A673 (cell line): ENCODE data around the gene SNED1. TPM values are rescaled to one million over a fixed set of nuclear protein-coding genes. Genes with fewer than 3 reads are reported as not detected.

ENCODE experiments used
- Bru-seq: library from RNA; stranded (reverse); fragments of 400-500 nt; gene quantifications from one replicate; lab custom pipeline; 2021; lab: Mats Ljungman, UMichigan
- BruChase-seq, 2 experiments: library from RNA; stranded (reverse); fragments of 400-500 nt; gene quantifications; one replicate each; lab custom pipeline; 2021; lab: Mats Ljungman, UMichigan
- BruUV-seq: library from RNA; stranded (reverse); fragments of 400-500 nt; replicated peaks from 2 replicates; lab custom pipeline; 2021; lab: Mats Ljungman, UMichigan
- CTCF ChIA-PET: fragments of 300-600 bp; sonication (Branson Sonifier 250); formaldehyde crosslinking; loops from one replicate; lab custom pipeline; 2022; ENCODE audit warnings: antibody characterized with exemption; lab: Charles Lee
- POLR2A ChIA-PET: fragments of 300-600 bp; sonication (Branson Sonifier 250); formaldehyde crosslinking; loops from one replicate; lab custom pipeline; 2022; ENCODE audit warnings: antibody characterized with exemption; ENCODE audit not compliant: low non-redundant PET; lab: Charles Lee
- DNase-seq: peaks from one replicate; pipeline ENCODE4 v3.0.0-alpha.2; 2015; ENCODE audit warnings: low spot score
- H3K27ac ChIP-seq: fragments of 200-600 bp; sonication (generic); 2 replicates; pipeline ENCODE4 v1.5.1; 2016; ENCODE audit warnings: mixed run types, low read depth, mild to moderate bottlenecking, mixed read lengths, antibody characterized with exemption, low read length; ENCODE audit not compliant: poor library complexity, severe bottlenecking
- H3K27me3 ChIP-seq: fragments of 200-600 bp; sonication (generic); replicated peaks from 2 replicates; pipeline ENCODE4 v1.6.1; 2017; ENCODE audit warnings: mixed run types, low read depth, mild to moderate bottlenecking, mixed read lengths, antibody characterized with exemption, low read length; ENCODE audit not compliant: insufficient read depth, poor library complexity
- H3K36me3 ChIP-seq: fragments of 200-600 bp; sonication (generic); 2 replicates; pipeline ENCODE4 v1.6.1; 2016; ENCODE audit warnings: mixed run types, mild to moderate bottlenecking, mixed read lengths, antibody characterized with exemption, low read length; ENCODE audit not compliant: insufficient read depth, poor library complexity, severe bottlenecking
- H3K4me1 ChIP-seq: fragments of 200-600 bp; sonication (generic); 2 replicates; pipeline ENCODE4 v1.6.1; 2017; ENCODE audit warnings: mixed run types, mild to moderate bottlenecking, mixed read lengths, antibody characterized with exemption, low read length; ENCODE audit not compliant: insufficient read depth, poor library complexity, severe bottlenecking
- H3K4me3 ChIP-seq: fragments of 200-600 bp; sonication (generic); 2 replicates; pipeline ENCODE4 v1.5.1; 2016; ENCODE audit warnings: low read depth, mixed run types, mild to moderate bottlenecking, mixed read lengths, low read length; ENCODE audit not compliant: poor library complexity, severe bottlenecking
- H3K9me3 ChIP-seq: fragments of 200-600 bp; sonication (generic); 2 replicates; pipeline ENCODE4 v1.6.1; 2016; ENCODE audit warnings: mixed run types, low read depth, mild to moderate bottlenecking, mixed read lengths, antibody characterized with exemption, low read length; ENCODE audit not compliant: poor library complexity, severe bottlenecking
- CTCF ChIP-seq: fragments of 300-800, 200-600 bp; sonication (generic); conservative IDR thresholded peaks from 2 replicates; pipeline ENCODE4 v1.5.1; 2017; ENCODE audit warnings: low read depth, mild to moderate bottlenecking, antibody characterized with exemption, low read length, moderate library complexity, mixed read lengths
- EZH2 ChIP-seq: fragments of 200-600 bp; sonication (generic); IDR thresholded peaks from 2 replicates; pipeline ENCODE4 v1.6.1; 2017; ENCODE audit warnings: borderline replicate concordance, low read depth, mild to moderate bottlenecking, mixed read lengths, antibody characterized with exemption, low read length; ENCODE audit not compliant: poor library complexity, severe bottlenecking
- intact Hi-C: fragments of 100-400 bp; cut with micrococcal nuclease; formaldehyde crosslinking; loops from one replicate; pipeline ENCODE4 v1.10.0; 2022; ENCODE audit not compliant: unreplicated experiment
- long read RNA-seq: library from polyadenylated mRNA; stranded (forward); transcript quantifications from one replicate; pipeline ENCODE4 v2.0.0, GENCODE V29; 2022
- total RNA-seq: library from RNA; stranded (reverse); gene quantifications from 2 replicates; pipeline ENCODE4 v1.2.3, GENCODE V29; 2021

SNED1 gene
- 3.0 and 5.0 TPM in 2 replicates for total RNA-seq
- percentile 35 among the genes with signal in this experiment for Bru-seq, nascent RNA
- BruChase-seq, experiment 1, labeled RNA remaining after a 2-hour chase: percentile 38 among the genes with signal in this experiment
- BruChase-seq, experiment 2, labeled RNA remaining after a 6-hour chase: percentile 28 among the genes with signal in this experiment
- long read RNA-seq, partial matches to known transcripts: 0 of 1 reads
- long read RNA-seq, other reads (novel, unspliced or antisense): 1 of 1 reads

- Histone ChIP-seq H3K27me3 (no peaks in the 10 kb centered on the region), H3K27ac (peak within 1 kb of the TSS; percentile 42), H3K4me3 (peak within 1 kb of the TSS; percentile 51), H3K9me3 (no peaks in the 10 kb centered on the region), H3K4me1 (no peaks in the 10 kb centered on the region), H3K36me3 (no peaks in the 10 kb centered on the region)
- no TSS peak for BruUV-seq
- peak; percentile 85 for DNase-seq
- CTCF ChIA-PET: no interaction called here
- no peak for TF ChIP-seq CTCF
- TF ChIP-seq EZH2: no peak
- intact Hi-C loops: no loop called here
- POLR2A ChIA-PET: no interaction called here
Measured at GRCh38 chr2:240997856-240998705, at the start of gene SNED1. SNED1 (plus strand) TSS chr2:240998618; CDS start chr2:240998838, 220 bp downstream.

GRCh38 chr2:240948905-240949790 lies 49.3 kb upstream of the SNED1 start:
- Histone ChIP-seq H3K27me3 (no peaks in the 10 kb centered on the region), H3K9me3 (no peaks in the 10 kb centered on the region), H3K4me3 (no peak overlapping the region), H3K27ac (no peak overlapping the region), H3K4me1 (no peaks in the 10 kb centered on the region), H3K36me3 (no peaks in the 10 kb centered on the region)
- no peak for DNase-seq
- ChIA-PET CTCF (no interaction called here), POLR2A (no interaction called here)
- no TSS peak for BruUV-seq
- TF ChIP-seq EZH2 (no peak), CTCF (no peak)
- intact Hi-C loops: no loop called here
